Neuronal stem cell (in vitro differentiated cells): Measurements from ENCODE around the gene ZCCHC18.
A peak's percentile ranks its signal among the peaks of the same experiment; 100 is the strongest.

Source experiments
- DNase-seq: peaks from one replicate; pipeline ENCODE4 v3.0.0-alpha.2; 2013; ENCODE audit warnings: low spot score
- H2AFZ ChIP-seq: one replicate; pipeline ENCODE4 v1.6.1; 2013; ENCODE audit warnings: mild to moderate bottlenecking, low read length, inconsistent platforms
- H2AK5ac ChIP-seq: 2 replicates; pipeline ENCODE4 v1.6.1; 2013; ENCODE audit warnings: low read depth, mild to moderate bottlenecking, inconsistent platforms, low read length, moderate library complexity, mixed read lengths
- H2BK120ac ChIP-seq: 2 replicates; pipeline ENCODE4 v1.6.1; 2013; ENCODE audit warnings: low read depth, mild to moderate bottlenecking, inconsistent platforms, low read length, moderate library complexity, mixed read lengths
- H2BK12ac ChIP-seq: one replicate; pipeline ENCODE4 v1.6.1; 2013; ENCODE audit warnings: low read length, inconsistent platforms
- H2BK15ac ChIP-seq: 2 replicates; pipeline ENCODE4 v1.6.1; 2013; ENCODE audit warnings: mild to moderate bottlenecking, low read length, inconsistent platforms, mixed read lengths
- H2BK5ac ChIP-seq: one replicate; pipeline ENCODE4 v1.6.1; 2013; ENCODE audit warnings: inconsistent platforms, mild to moderate bottlenecking, low read length, moderate library complexity
- H3K14ac ChIP-seq: one replicate; pipeline ENCODE4 v1.6.1; 2013; ENCODE audit warnings: low read length, inconsistent platforms
- H3K18ac ChIP-seq: 2 replicates; pipeline ENCODE4 v1.6.1; 2013; ENCODE audit warnings: low read length, inconsistent platforms
- H3K23ac ChIP-seq: 2 replicates; pipeline ENCODE4 v1.6.1; 2013; ENCODE audit warnings: low read depth, mild to moderate bottlenecking, mixed read lengths, low read length, inconsistent platforms; ENCODE audit not compliant: poor library complexity
- H3K27ac ChIP-seq: replicated peaks from 3 replicates; pipeline ENCODE4 v1.5.1; 2013; ENCODE audit warnings: low read length, inconsistent platforms
- H3K27me3 ChIP-seq, 3 experiments: 2 replicates each; pipeline ENCODE4 v1.6.1; 2013; ENCODE audit warnings: low read length in 3 of 3, mild to moderate bottlenecking in 2 of 3, inconsistent platforms in 1 of 3, low read depth in 1 of 3, mixed read lengths in 1 of 3, moderate library complexity in 1 of 3; ENCODE audit not compliant: control insufficient read depth in 3 of 3, insufficient read depth in 3 of 3
- H3K36me3 ChIP-seq, 2 donors: replicated peaks in 1 of 2; 2 replicates each; pipeline ENCODE4 v1.6.1; 2013; ENCODE audit warnings: low read length in 2 of 2; ENCODE audit not compliant: control insufficient read depth in 2 of 2, insufficient read depth in 2 of 2
- H3K4ac ChIP-seq: 2 replicates; pipeline ENCODE4 v1.6.1; 2013; ENCODE audit warnings: inconsistent platforms, mild to moderate bottlenecking, low read length, moderate library complexity
- H3K4me1 ChIP-seq, 2 donors: 1 replicate in 1 of 2; 2 replicates in 1 of 2; pipeline ENCODE4 v1.6.1; 2013; ENCODE audit warnings: low read length in 2 of 2, low read depth in 1 of 2; ENCODE audit not compliant: control insufficient read depth in 2 of 2, insufficient read depth in 1 of 2
- H3K4me2 ChIP-seq: one replicate; pipeline ENCODE4 v1.6.1; 2013; ENCODE audit warnings: mild to moderate bottlenecking, low read length, inconsistent platforms; ENCODE audit not compliant: insufficient read depth, poor library complexity, severe bottlenecking
- H3K4me3 ChIP-seq, 2 donors: 2 replicates each; pipeline ENCODE4 v1.5.1; 2013; ENCODE audit warnings: low read length in 2 of 2, mild to moderate bottlenecking in 2 of 2, inconsistent platforms in 1 of 2, moderate library complexity in 1 of 2
- H3K79me1 ChIP-seq: one replicate; pipeline ENCODE4 v1.6.1; 2013; ENCODE audit warnings: low read depth, mild to moderate bottlenecking, inconsistent platforms, low read length, moderate library complexity
- H3K9ac ChIP-seq: one replicate; pipeline ENCODE4 v1.6.1; 2013; ENCODE audit warnings: mild to moderate bottlenecking, low read depth, low read length, inconsistent platforms; ENCODE audit not compliant: poor library complexity
- H3K9me3 ChIP-seq, 2 donors: replicated peaks in 1 of 2; 2 replicates each; pipeline versions ENCODE3 to v1.6.1; 2013; ENCODE audit warnings: low read length in 2 of 2, mild to moderate bottlenecking in 2 of 2, inconsistent platforms in 1 of 2, low read depth in 1 of 2, mixed read lengths in 1 of 2, moderate library complexity in 1 of 2; ENCODE audit not compliant: control insufficient read depth in 2 of 2, insufficient read depth in 1 of 2
- H4K8ac ChIP-seq: one replicate; pipeline ENCODE4 v1.6.1; 2013; ENCODE audit warnings: low read depth, mild to moderate bottlenecking, inconsistent platforms, low read length, moderate library complexity
- H4K91ac ChIP-seq: one replicate; pipeline ENCODE4 v1.6.1; 2013; ENCODE audit warnings: low read length, low read depth, mild to moderate bottlenecking, inconsistent platforms; ENCODE audit not compliant: poor library complexity
- WGBS, 2 donors: extraction: QIAGEN DNeasy Blood & Tissue Kit; methylation state at CpG; one replicate each; pipeline ENCODE4 v1.1.7; 2013; ENCODE audit warnings: missing lambda C conversion rate in 2 of 2, mixed read lengths in 1 of 2; ENCODE audit not compliant: insufficient read length in 2 of 2, insufficient replicate concordance in 1 of 2; ENCODE audit errors: extremely low coverage in 2 of 2; 5-methylcytosine and 5-hydroxymethylcytosine counted together

ZCCHC18 gene

GRCh38 chrX:104098151-104098808, 14.0 kb upstream of the ZCCHC18 start:
- peak; percentile 42 for DNase-seq
- Histone ChIP-seq H2AFZ (no peak overlapping the region), H2BK120ac (no peak overlapping the region), H3K79me1 (no peaks in the 10 kb centered on the region), H3K9ac (no peak overlapping the region), H4K91ac (no peak overlapping the region), H3K27ac (no peak overlapping the region), H4K8ac (no peak overlapping the region), H2BK12ac (no peak overlapping the region), H3K9me3 (no peaks in the 10 kb centered on the region), H2AK5ac (no peak overlapping the region), H2BK5ac (no peak overlapping the region), H3K4me1 (no peaks in the 10 kb centered on the region), H3K36me3 (no peaks in the 10 kb centered on the region), H2BK15ac (no peak overlapping the region), H3K14ac (no peak overlapping the region), H3K4ac (no peak overlapping the region), H3K18ac (no peak overlapping the region), H3K27me3 (no peaks in the 10 kb centered on the region), H3K4me3 (no peak overlapping the region), H3K23ac (no peak overlapping the region), H3K4me2 (no peak overlapping the region)
- no CpG with 5 or more reads among the region's 4 CpGs for WGBS, 2 donors

DNA sequence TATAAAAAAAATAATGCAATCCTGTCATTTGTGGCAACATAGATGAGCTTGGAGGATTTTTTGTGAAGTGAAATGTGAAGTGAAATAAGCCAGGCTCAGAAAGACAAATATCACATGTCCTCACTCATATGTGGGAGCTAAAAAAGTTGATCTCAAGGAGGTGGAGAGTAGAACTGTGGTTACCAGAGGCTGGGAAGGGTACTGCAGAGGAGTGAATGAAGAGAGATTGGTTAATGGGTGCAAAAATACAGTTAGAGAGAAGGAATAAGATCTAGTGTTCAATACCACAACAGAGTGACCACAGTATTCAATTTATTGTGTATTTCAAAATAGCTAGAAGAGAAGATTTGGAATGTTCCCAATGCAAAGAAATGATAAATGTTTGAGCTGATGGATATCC, 13.4 kb upstream of the ZCCHC18 start:
- Histone ChIP-seq H3K4ac (no peak overlapping the region), H3K27ac (no peak overlapping the region), H3K4me1 (no peaks in the 10 kb centered on the region), H3K79me1 (no peaks in the 10 kb centered on the region), H3K9ac (no peak overlapping the region), H2BK5ac (no peak overlapping the region), H2BK12ac (no peak overlapping the region), H2BK15ac (no peak overlapping the region), H3K23ac (no peak overlapping the region), H3K4me2 (no peak overlapping the region), H3K18ac (no peak overlapping the region), H2AFZ (no peak overlapping the region), H2BK120ac (no peak overlapping the region), H2AK5ac (no peak overlapping the region), H4K91ac (no peak overlapping the region), H3K27me3 (no peaks in the 10 kb centered on the region), H4K8ac (no peak overlapping the region), H3K9me3 (no peaks in the 10 kb centered on the region), H3K36me3 (no peaks in the 10 kb centered on the region), H3K4me3 (no peak overlapping the region), H3K14ac (no peak overlapping the region)
- DNase-seq = no peak

GRCh38 chrX:104104676-104105075, 7.6 kb upstream of the ZCCHC18 start:
- Histone ChIP-seq H4K8ac (no peak overlapping the region), H2AFZ (no peak overlapping the region), H2AK5ac (no peak overlapping the region), H2BK120ac (no peak overlapping the region), H3K4me1 (peaks cover 2% of the 10 kb centered on the region in 2 donors), H3K9ac (no peak overlapping the region), H3K4me2 (no peak overlapping the region), H3K18ac (no peak overlapping the region), H3K4me3 (no peak overlapping the region), H3K14ac (no peak overlapping the region), H2BK15ac (no peak overlapping the region), H4K91ac (no peak overlapping the region), H2BK12ac (no peak overlapping the region), H3K27ac (no peak overlapping the region), H3K79me1 (no peaks in the 10 kb centered on the region), H3K23ac (no peak overlapping the region), H3K9me3 (no peaks in the 10 kb centered on the region), H2BK5ac (no peak overlapping the region), H3K4ac (no peak overlapping the region), H3K36me3 (no peaks in the 10 kb centered on the region), H3K27me3 (no peaks in the 10 kb centered on the region)
- no peak for DNase-seq
- WGBS, 2 donors = no CpG with 5 or more reads among the region's 10 CpGs

GRCh38 chrX:104105330-104106262, 6.7 kb upstream of the ZCCHC18 start:
- no peak overlapping the region for H2BK5ac ChIP-seq
- H3K4me3 ChIP-seq = no peak overlapping the region
- H3K4me2 ChIP-seq = no peak overlapping the region
- DNase-seq = no peak
- no peak overlapping the region for H2AFZ ChIP-seq
- H2BK12ac ChIP-seq = no peak overlapping the region
- H3K4ac ChIP-seq = no peak overlapping the region
- no peaks in the 10 kb centered on the region for H3K36me3 ChIP-seq
- H2BK15ac ChIP-seq = no peak overlapping the region
- H2AK5ac ChIP-seq = no peak overlapping the region
- WGBS, 2 donors = no CpG with 5 or more reads among the region's 11 CpGs
- no peaks in the 10 kb centered on the region for H3K27me3 ChIP-seq
- H3K23ac ChIP-seq = no peak overlapping the region
- no peaks in the 10 kb centered on the region for H3K79me1 ChIP-seq
- H3K9ac ChIP-seq = no peak overlapping the region
- H3K27ac ChIP-seq = no peak overlapping the region
- H3K18ac ChIP-seq = no peak overlapping the region
- H4K91ac ChIP-seq = no peak overlapping the region
- H3K14ac ChIP-seq = no peak overlapping the region
- peaks cover 2 to 6% of the 10 kb centered on the region in 2 donors for H3K4me1 ChIP-seq
- no peaks in the 10 kb centered on the region for H3K9me3 ChIP-seq
- H2BK120ac ChIP-seq = no peak overlapping the region
- no peak overlapping the region for H4K8ac ChIP-seq
